SIG-M5 treated with dmso at 0.1 percent for 504 hours (cell line): ENCODE measurements around the gene KLF8.
"Not testable (repeated sequence)": the region's sequence is repeated elsewhere in the genome, so short reads cannot be mapped to it uniquely, and the experiment has no call there.

Experiments
- DNase-seq: peaks from one replicate; lab custom pipeline; 2025; ENCODE audit not compliant: unreplicated experiment; lab: John Stamatoyannopoulos, UW

Gene KLF8

DNA sequence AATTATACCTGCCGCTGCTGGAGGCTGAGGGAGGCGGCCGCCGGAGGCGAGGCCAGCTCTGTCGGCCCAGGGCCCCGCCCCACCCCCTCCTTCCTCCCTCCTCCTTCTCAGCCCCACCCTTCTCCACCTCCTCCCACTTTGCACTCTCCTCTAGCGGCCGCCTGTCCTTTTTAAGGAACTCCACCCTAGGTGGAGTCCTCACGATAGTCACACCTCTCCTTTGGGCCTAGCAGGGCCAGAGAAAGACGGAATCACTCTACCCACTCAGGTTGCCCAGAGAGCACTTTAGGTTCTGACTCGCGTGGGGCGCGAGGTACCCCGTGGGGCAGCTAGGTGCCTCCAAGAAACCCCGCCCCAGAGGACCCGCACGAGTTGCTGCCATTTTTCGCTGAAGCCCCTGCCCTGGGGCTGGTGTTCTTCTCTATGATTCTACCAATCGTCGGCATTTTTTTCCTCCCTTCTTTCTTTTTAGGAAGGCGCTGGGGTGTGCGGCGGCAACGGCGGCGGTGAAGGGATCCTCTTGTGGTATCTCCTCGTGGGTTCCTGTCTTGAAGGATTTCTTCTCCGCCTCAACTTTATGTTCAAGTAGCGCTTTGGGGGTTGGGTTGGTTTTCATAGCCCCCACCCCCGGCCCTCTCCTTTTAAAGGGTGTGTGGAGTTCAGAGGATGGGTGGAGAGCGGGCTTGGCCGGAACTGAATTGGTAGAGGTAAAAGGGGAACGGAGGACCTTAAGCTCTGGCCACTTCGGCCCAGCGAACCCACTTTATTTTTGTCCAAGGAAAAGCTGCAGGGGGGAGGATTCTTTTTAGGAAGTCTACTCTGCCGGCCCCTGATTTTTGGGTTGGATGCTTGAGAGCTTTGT lies at the start of gene KLF8:
Gene KLF8 (plus strand): TSS at position 136 of the 862 bp plus-strand sequence. CDS start 979 bp downstream, outside the sequence.
- no peak for DNase-seq

DNA sequence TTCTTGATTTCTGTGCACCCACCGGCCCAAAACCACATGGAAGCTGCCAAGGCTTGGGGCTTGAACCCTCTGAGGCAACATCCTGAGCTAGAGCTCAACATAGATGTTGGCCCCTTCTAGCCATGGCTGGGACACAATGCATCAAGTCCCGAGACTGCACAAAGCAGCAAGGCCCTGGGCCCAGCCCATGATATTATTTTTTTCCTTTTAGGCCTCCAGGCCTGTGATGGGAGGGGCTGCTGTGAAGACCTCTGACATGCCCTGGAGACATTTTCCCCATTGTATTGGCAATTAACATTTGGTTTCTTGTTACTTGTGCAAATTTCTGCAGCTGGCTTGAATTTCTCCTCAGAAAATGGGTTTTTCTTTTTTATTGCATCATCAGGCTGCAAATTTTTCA lies 25.2 kb upstream of the KLF8 start:
- DNase-seq = not testable (repeated sequence)

DNA sequence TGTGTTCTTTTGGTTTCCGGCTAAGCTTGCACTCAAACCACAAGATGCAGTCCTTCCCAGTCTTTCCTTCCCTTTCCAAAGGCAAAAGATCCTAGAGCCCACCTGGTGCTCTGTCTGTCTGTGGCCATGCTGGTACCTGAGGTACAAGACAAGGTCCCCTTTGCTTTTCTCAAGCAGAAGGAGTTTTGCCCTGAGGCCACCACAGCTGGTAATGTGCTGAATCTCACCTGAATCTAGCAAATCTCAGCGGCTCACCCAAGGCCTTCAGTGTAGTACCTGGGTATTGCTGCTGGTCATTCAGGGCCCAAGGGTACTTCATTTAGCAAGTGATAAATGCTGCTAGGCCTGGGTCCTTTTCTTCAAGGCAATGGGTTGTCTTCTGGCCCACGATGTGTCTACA lies 20.5 kb upstream of the KLF8 start:
- DNase-seq = no peak

DNA sequence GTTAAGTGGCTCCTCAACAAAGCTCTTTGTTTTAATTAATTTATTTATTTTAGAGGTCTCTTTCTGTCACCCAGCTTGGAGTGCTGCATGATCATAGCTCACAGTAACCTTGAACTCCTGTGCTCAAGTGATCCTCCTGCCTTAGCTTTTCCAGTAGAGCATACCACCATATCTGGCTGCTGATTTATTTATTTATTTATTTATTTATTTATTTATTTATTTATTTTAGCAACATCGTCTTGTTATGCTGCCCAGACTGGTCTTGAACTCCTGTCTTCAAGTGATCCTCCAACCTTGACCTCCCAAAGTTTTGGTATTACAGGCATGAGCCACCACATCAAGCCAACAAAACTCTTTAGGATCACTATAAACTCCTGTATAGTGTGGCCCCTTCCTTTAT lies 15.8 kb upstream of the KLF8 start:
- DNase-seq = no peak

DNA sequence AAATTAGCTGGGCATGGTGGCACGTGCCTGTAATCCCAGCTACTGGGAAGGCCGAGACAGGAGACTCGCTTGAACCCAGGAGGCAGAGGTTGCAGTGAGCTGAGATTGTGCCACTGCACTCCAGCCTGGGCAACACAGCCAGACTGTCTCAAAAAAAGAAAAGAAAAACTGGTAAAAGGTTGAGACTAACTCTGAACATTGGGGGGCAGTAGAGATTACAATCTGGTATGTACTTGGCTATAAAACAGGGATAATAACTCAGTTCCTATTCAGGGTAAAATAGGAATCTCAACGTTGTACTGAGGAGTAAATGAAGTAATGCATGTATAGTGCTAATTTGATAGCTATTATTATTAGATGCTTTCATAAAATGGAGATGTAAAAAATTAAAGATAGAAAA lies 12.5 kb upstream of the KLF8 start:
- no peak for DNase-seq

DNA sequence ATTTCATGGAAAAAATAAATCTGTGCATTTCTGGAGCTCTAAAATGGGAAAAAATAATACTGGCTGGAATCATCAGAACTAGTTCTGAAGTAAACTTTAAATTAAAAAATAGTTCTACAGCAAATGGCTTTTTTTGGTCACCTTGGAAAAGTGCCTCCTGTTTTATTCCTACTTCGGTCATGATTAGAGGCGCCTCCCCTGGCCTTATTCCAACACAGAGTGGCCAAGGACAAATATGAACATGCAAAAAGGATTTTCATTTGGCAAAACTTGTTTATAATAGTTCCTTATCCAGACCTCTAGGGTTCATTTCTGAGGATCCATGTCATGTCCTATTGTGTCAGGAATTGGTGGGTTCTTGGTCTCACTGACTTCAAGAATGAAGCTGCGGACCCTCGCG lies 11.1 kb upstream of the KLF8 start:
- DNase-seq = no peak

DNA sequence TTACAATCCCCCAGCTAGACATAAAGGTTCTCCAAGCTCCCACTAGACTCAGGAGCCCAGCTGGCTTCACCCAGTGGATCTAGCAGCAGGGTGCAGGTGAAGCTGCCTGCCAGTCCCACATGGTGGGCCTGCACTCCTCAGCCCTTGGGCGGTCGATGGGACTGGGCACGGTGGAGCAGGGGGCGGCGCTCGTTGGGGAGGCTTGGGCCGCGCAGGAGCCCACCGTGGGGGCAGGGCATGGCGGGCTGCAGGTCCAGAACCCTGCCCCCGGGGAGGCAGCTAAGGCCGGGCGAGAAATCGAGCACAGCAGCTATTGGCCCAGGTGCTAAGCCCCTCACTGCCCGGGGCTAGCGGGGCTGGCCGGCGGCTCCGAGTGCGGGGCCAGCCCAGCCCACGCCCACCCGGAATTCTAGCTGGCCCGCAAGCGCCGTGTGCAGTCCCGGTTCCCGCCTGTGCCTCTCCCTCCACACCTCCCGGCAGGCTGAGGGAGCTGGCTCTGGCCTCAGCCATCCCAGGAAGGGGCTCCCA lies 9.6 kb upstream of the KLF8 start:
- no peak for DNase-seq

DNA sequence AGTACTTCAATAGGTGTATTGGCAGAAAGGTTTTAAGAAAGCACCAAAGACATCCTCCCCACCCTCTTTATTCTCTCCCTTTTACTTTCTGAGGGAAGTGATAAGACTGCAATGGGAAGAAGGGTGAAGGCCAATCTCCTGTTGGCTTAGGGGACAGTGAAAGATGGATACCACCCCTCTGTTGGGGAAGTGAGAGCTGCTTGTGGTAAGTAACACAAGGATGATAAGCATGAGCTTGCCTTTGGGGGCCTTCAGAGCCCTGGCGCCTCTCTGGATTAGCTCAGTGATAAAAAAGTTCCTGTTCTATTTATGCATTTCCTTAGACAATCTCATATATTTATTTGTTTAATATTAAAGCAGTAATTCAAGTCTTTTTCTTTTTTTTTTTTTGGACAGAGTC lies 5.2 kb upstream of the KLF8 start:
- no peak for DNase-seq

DNA sequence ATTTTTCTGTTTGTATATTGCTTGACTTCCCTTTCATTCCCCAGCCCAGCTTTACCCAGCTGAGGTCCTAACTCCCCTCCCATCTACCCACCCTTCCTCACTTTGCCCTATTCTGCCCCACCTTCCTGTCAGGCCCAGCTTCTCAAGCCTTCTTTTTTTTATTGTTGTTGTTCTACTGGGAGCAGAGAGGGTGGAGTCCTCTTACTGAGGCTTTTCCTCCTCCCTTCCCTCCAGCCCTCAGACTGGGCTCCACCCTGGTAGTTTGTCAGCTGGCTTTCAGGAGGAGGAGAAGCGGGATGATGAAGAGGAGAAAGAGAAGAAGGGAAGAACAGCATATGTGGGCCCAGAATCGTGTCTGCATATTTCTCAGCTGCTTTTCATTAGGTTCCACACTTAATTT lies 3.2 kb upstream of the KLF8 start:
- no peak for DNase-seq

DNA sequence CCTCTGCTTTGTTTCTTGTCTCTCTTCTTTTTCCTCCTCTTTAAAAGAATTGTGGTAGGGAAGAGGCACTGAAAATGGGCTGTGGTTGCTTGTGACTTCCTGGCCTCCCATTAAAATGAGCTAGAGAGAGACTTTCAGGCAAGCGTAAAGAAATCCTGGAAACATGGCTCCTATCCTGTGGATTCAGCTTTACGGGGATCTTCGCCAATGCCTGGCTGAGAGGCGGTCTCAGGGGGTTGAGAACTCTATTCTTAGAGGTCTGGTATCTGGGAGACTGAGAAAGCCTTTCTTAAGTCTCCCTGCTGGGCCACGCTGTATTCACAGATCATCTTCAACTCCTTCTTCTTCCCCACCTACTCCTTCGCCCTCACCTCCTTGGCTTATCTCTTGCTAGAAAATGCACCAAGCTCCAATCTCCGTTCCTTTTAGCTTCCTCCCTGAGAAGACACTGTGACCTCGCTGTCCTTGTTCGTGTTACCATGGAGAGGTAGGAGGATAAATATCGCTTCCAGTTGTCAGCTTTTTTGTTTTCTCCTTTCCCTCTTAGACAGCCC lies 542 bp upstream of the KLF8 start:
- no peak for DNase-seq

DNA sequence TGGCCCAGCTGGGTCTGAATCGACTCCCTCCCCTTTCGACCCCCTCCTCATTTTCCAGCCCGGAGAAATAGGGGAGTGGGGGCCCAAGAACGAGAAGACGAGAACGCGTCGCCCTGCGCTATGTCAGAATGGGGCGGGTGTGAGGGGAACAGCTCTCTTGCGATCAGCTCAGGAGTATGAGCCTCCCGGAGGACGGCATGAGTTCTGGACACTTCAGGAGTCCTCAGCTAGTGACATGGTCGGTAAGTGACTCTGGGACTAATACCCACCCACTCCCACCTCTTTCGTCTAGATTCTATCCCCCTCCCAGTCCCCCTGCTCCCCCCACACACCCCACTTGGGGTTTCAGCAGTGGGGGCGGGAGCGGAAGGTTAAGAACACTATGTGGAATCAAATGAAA lies 944 bp downstream of the KLF8 start:
- DNase-seq = no peak

DNA sequence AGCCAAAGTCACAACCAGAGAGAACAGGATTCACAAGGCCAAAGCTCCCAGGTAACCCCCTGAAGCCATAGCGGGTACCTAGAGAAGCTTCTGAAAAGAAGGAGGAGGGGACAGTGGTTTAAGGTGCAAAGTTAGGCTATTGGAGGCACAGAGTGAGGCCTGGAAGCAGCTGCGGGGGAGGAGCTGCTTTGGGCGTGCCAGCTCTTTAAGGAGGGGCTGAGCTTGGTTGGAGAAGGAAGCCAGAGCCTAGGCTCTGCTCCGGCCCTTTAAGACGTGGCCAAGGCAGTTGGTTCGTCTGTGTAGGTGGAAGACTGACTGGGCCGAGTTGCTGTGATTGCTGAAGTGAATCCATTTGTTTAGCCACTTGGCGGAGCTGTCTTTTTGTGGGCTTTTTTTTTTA lies 1.5 kb downstream of the KLF8 start:
- no peak for DNase-seq

DNA sequence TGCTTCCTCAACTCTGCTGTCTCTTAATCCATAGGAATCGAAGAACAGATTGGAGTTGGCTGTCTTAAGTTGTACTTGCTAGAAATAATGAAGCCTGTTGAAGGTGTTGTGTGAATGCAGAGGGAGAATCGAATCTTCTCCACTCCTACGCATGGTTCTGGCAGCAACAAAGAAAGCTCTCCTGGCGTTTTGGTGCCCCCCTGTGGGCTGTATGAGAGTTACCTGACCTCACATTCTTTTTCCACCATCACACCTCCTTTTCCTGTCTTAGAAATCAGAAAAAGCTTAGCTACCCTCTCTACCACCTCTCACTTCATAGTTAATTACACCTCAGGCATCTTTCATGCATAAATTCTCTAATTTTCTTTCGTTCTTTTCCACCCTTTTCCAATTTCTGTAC lies 16.3 kb downstream of the KLF8 start:
- peak; percentile 30 for DNase-seq

DNA sequence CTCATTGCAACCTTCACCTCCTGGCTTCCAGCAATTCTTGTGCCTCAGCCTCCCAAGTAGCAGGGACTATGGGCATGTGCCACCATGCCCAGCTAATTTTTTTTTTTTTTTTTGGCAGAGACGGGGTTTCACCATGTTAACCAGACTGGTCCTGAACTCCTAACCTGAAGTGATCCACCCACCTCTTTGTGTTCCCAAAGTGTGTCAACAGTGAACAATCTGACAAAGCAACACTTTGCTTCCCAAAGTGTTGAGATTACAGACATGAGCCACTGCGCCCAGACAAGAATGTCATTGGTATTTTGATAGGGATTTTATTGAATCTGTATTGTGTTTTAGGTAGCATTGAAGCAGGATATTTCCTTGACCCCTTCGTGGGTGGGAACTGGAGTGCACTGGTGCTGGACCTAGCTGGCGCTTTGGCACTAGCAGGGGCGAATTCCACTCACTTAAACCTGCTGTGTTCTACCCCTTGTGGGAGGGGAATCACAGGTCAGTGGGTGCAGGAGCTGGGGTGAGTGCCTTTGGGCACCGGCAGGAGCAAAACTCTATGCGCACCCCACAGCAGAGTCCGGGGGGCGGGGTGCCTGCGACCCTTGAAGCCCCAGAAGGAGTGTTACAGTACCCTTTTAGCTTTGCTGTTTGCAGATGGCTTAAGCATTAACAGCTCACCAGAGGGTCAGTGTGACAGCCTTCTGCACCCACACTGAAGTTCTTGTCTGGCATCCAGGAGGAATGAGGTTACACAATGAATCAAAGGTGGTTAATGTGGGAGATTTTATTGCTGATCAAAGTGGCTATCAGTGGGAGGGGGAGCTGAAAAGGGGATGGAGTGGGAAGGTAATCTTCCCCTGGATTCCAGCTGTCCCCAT lies 21.9 kb downstream of the KLF8 start:
- DNase-seq = no peak

DNA sequence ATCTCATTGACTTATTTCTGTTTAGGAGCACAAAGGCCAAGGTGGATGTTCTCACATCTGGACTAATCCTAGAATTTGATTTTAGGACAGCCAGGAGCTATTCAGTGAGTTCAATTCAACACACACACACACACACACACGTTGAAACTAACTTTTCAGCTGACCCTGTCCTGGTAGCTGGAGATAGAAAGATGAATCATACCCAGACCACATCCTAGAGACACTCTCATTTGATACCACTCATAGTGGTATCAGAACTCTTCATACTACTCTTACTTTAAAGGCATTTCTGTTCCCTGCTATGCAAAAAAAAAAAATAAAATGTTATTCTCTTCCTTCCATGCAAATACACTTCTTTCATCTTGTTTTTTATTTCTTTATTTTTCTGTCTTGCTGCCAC lies 36.7 kb downstream of the KLF8 start:
- DNase-seq = no peak

DNA sequence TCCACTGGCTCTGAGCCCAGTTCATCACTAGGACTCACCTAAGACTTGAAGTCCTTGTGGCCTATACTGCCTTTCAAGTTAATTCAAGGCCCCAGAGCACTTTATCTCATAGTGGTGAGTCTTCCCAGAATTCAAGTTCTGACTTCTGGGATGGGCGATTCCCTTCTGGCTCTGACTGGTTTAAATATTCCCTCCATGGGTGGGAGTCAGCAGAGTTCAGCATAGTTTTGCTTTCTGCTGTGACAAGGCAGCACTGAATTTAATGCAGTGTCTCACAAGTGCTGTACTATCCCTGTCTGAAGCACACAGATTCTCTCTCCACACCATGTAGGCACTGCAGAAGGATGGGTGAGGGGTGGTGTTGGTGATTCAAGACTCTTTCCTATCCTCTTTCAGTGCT lies 46.5 kb downstream of the KLF8 start:
- no peak for DNase-seq

DNA sequence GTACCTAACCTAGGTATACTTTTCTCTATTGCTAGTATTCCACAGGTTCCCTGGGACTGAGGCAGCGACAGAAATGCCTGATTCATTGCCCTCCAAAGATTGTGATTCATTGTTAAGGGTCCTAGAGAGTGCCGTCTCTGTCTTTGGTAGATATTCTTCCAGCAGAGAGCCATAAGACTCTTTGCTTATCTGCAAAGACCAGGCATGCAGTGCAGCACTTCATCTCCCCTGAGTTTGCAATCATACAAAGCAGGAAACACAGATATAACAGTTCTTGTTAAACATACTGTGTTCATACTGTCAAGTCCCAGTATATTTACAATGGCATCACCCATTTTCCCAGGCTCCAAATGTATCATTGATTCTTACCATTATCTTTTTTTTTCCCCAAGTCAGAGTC lies 47.7 kb downstream of the KLF8 start:
- DNase-seq = no peak

DNA sequence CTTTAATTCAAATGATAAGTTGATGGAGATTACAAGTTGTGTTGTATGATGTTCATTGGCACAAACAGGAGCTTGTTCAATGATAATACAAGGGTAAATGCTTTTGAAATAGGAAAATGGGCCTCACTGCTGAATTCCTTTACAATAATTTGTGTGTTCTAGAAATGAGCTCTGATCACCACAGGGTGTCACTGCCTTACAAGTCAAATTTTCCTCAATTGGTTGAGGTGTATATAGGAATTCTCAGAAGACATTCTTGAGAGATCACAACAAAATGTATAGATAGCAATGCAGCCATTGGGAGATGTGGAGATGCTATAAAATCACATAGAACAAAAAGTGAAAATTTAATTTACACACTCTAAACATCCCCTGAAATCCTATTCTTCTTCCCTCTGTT lies 49.6 kb downstream of the KLF8 start:
- no peak for DNase-seq

DNA sequence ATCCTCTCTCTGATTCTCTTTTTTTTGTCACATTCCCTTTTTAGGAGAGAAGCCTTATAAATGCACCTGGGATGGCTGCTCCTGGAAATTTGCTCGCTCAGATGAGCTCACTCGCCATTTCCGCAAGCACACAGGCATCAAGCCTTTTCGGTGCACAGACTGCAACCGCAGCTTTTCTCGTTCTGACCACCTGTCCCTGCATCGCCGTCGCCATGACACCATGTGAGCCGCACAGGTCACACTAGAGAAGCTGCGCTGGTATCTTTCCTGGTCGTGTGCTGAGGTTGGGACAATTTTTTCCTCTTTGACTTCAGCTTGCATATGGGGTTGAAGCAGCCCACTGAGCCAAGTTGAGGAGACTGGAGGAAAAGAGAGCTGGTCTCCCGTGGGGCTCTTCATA lies 52.1 kb downstream of the KLF8 start:
- DNase-seq = no peak

DNA sequence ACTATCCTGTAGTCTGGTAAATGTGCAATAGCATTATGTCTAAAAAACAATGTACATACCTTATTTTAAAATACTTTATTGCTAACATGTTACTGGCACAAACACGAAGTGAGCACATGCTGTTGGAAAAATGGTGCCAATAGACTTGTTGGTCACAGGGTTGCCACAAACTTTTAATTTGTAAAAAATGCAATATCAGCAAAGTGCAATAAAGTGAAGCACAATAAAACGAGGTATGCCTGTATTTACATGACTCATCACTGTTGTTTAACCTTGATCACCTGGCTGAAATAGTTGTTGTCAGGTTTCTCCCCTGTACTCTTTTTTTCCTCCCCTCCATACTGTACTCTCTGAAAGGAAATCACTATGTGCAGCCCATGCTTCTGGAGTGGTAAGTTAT lies 56.5 kb downstream of the KLF8 start:
- DNase-seq = no peak

DNA sequence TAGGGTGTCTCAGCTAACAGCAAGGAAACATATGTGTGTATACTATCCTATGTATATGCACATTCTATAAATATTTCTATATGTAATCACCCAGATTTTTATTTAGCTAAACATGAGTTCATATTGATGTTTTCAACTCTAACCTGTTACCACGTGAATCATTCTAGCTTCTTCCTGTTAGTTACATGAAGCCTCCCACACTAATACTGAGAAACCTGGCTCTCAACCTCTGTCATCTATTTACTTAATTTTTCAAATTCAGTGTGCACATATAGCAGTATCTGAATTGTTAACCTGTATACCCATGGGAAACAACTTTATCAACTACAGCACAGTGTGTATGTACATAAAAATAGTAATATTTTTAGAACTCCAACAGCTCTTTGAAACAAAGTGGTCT lies 57.3 kb downstream of the KLF8 start:
- DNase-seq = no peak

DNA sequence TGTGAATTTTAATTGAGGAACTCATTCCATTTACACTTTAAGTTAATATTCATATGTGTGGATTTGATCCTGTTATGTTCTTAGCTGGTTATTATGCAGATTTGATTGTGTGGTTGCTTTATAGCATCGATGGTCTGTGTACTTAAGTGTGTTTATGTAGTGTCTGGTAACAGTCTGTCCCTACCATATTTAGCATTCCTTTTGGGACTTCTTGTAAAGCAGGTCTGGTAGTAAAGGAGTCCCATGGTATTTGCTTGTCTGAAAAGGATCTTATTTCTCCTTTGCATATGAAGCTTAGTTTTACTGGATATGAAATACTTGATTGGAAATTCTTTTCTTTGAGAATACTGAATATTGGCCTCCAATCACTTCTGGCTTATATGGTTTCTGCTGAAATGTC lies 76.6 kb downstream of the KLF8 start:
- DNase-seq = no peak
